ENCODE data around the gene VWF.

The VWF gene

GRCh38 chr12:6062757-6063735, 61.4 kb downstream of the VWF start:
- no peak for DNase-seq (ENCODE audit: low read depth in 2 of 3, low spot score in 2 of 3)

GRCh38 chr12:6062395-6062756, 62.1 kb downstream of the VWF start:
- DNase-seq (ENCODE audit: low read depth in 2 of 3, low spot score in 2 of 3) = no peak

GRCh38 chr12:6061660-6062059, 62.8 kb downstream of the VWF start:
- no peak for DNase-seq (ENCODE audit: low read depth in 2 of 3, low spot score in 2 of 3)

GRCh38 chr12:6059860-6060565, 64.5 kb downstream of the VWF start:
- no peak for DNase-seq (ENCODE audit: low read depth in 2 of 3, low spot score in 2 of 3)

- DNase-seq (ENCODE audit: low read depth in 2 of 3, low spot score in 2 of 3) = no peak
Observed at GRCh38 chr12:6059221-6059620, 65.2 kb downstream of the VWF start.

- no peak for DNase-seq (ENCODE audit: low read depth in 2 of 3, low spot score in 2 of 3)
Observed at GRCh38 chr12:6058481-6059161, 65.8 kb downstream of the VWF start.

- DNase-seq (ENCODE audit: low read depth in 2 of 3, low spot score in 2 of 3) = no peak
Observed at GRCh38 chr12:6057700-6058099, 66.8 kb downstream of the VWF start.

- DNase-seq (ENCODE audit: low read depth in 2 of 3, low spot score in 2 of 3) = no peak
Observed at GRCh38 chr12:6056406-6057240, 67.8 kb downstream of the VWF start.

GRCh38 chr12:6053541-6053940, 70.9 kb downstream of the VWF start:
- no peak for DNase-seq (ENCODE audit: low read depth in 2 of 3, low spot score in 2 of 3)

- DNase-seq (ENCODE audit: low read depth in 2 of 3, low spot score in 2 of 3) = no peak
Observed at GRCh38 chr12:6052940-6053329, 71.5 kb downstream of the VWF start.

GRCh38 chr12:6052206-6052939, 72.1 kb downstream of the VWF start:
- DNase-seq (ENCODE audit: low read depth in 2 of 3, low spot score in 2 of 3) = no peak

- no peak for DNase-seq (ENCODE audit: low read depth in 2 of 3, low spot score in 2 of 3)
Observed at GRCh38 chr12:6049992-6050391, 74.5 kb downstream of the VWF start.

GRCh38 chr12:6049587-6049986, 74.9 kb downstream of the VWF start:
- DNase-seq (ENCODE audit: low read depth in 2 of 3, low spot score in 2 of 3) = no peak

GRCh38 chr12:6047249-6048237, 76.9 kb downstream of the VWF start:
- no peak for DNase-seq (ENCODE audit: low read depth in 2 of 3, low spot score in 2 of 3)

- DNase-seq (ENCODE audit: low read depth in 2 of 3, low spot score in 2 of 3) = no peak
Observed at GRCh38 chr12:6046511-6047180, 77.8 kb downstream of the VWF start.

- no peak for DNase-seq (ENCODE audit: low read depth in 2 of 3, low spot score in 2 of 3)
Observed at GRCh38 chr12:6045438-6045837, 79.0 kb downstream of the VWF start.

- no peak for DNase-seq (ENCODE audit: low read depth in 2 of 3, low spot score in 2 of 3)
Observed at GRCh38 chr12:6044082-6044481, 80.4 kb downstream of the VWF start.

- no peak for DNase-seq (ENCODE audit: low read depth in 2 of 3, low spot score in 2 of 3)
Observed at GRCh38 chr12:6042446-6042845, 82.0 kb downstream of the VWF start.
